Raji (cell line): Measurements from ENCODE around the gene TMC1.

Source experiments
- POLR2A ChIP-seq: IDR thresholded peaks from 2 replicates; pipeline ENCODE4 v1.6.1; 2011; ENCODE audit warnings: low read depth, low read length, control low read depth; ENCODE audit not compliant: insufficient read depth

The TMC1 gene

DNA sequence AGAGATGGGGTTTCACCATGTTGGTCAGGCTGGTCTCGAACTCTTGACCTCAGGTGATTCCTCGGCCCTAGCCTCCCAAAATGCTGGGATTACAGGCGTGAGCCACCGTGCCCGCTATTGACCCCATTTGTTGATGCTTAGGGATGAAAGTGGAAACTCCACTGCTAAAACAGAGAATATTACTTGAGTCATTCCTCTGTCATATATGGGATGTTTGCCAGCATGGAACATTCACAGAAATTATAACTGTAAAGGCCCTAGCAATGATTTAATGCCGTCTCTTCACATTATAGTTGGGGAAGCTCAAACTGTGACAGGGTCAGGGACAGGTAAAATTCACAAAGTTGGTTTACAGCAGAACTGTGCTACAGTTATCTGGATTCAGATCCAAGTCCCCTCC, 94.5 kb downstream of the TMC1 start:
- TF ChIP-seq POLR2A = no peak

DNA sequence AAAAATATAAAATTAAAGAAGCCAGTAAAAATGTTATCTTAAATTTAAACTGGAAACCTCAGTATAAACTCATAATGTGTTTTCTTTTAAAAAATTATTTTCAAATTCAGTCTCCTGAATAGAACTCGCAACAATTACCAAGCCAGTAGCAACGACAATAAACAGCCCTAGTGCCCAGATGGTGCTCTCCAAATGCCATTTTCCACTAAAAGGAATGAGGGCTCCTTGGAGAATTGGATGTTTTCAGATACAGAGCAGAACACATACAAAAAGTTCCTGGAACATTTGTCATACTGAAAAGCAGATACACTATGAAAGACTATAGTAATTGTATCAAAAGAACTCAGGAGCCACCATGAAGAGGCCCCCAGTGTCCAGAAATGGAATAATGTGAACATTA, 97.4 kb downstream of the TMC1 start:
- TF ChIP-seq POLR2A = no peak

DNA sequence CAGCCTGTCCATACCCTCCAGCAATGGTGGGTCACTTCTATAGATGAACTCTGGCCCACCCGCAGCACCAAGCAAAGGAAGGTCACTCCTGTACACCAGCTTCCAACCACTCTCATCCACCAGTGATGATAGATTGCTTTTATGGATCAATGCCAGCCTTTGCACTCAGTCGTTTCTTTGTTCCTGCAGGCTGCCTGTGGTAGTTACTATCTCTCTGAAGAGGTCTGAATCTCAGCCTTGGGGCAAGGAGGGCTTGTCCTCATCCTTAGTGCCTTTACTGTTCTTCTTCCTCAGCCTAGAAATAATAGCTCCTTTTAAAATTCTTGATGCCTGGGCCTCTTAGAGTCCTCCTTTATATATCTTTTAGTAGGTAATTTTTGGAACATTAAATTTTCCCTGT, 100.8 kb downstream of the TMC1 start:
- TF ChIP-seq POLR2A = no peak

DNA sequence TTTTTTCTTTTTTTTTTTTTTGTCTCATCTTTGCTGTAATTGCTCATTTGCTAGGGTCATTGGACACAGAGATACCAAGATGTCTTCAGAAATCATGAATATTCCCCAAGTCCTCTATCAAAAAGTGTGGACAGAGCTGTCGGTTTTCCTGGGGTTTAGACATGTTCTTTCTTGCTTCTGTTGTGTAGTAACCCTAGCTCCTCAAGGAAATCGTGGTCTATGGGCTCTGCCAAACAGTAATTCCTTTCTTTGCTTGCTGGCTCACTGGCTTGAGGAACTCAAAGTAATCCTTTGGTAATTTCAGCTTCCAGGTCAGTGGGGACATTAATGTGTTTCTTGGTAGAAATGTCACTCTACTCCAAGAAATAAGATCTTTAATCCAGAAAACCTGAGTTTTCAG, 101.7 kb downstream of the TMC1 start:
- no peak for TF ChIP-seq POLR2A

DNA sequence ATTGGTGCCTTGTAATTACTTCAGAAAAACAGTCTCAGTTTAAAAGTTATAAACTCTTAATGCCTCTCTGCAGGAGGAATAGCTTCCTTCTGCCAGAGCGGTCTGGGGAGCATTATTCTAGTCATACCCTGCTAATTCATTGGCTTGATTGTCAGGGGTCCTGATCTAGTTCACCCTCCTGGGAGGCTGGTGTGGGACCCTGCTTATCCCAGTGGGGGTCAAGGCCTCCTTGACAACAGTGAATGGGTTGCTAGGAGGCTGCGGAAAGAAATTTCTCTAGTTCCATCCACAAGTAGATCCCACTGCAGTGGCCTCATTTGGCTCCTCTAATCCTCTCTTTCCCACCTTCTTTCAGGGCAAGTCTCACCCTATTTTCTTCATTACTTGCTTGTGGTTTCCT, 105.7 kb downstream of the TMC1 start:
- TF ChIP-seq POLR2A = no peak

DNA sequence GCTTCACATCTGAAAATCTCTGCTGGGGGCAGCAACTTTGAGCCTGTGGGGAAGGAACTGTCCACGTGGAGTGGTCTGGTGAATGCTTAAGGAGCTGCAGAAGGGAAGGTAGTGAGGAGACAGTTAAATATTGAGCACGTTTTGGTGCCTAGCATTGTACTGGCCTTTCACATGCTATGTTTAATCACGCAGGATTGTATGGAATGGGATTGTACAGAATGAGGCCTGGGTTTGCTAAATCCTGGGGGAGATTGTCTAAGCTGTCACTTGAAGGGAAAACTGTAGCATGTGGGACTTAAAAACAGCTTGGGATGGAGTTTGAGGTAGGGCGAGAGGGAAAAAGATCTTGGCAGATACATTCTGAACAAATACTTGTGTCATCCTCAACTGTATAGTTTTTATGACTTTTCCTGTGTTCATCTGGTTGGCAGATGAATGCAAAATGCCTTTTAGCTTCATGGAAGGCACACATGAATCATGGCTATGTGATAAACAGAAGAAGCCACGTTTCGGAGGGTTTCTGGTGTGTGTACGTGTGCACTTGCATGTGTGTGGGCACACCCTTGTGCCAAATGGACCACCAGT, 106.6 kb downstream of the TMC1 start:
- TF ChIP-seq POLR2A = no peak

DNA sequence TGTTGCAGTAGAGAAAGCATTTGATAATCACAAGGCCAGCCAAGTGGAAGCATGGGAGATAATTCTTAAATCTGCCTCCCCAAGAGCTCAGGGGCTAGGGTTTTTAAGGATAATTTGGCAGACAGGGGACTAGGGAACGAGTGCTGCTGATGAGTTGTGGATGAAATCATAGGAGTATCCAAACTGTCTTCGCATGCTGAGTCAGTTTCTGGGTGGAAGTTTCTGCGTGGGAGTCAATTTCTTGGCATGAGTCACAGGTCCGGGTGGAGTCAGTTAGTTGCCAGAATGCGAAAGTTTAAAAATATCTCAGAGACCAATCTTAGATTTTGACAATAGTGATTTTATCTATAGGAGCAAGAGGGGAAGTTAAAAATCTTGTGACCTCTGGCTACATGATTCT, 112.6 kb downstream of the TMC1 start:
- TF ChIP-seq POLR2A = no peak

DNA sequence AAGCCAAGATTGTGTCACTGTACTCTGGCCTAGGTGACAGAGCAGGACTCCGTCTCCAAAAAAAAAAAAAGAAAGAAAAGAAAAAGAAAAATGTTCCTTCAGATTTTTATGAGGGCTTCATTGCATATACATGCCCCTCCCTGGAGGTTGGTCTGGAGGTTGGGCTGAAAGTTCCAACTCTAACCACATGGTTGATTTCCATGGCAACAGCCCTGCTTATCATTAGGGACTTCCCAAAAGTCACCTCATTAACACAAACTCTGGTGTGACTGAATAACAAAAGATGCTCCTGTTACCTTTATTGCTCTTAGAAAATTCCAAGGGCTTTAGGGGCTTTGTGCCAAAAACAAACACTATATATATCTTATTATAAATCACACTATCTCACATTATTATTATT, 113.8 kb downstream of the TMC1 start:
- no peak for TF ChIP-seq POLR2A

DNA sequence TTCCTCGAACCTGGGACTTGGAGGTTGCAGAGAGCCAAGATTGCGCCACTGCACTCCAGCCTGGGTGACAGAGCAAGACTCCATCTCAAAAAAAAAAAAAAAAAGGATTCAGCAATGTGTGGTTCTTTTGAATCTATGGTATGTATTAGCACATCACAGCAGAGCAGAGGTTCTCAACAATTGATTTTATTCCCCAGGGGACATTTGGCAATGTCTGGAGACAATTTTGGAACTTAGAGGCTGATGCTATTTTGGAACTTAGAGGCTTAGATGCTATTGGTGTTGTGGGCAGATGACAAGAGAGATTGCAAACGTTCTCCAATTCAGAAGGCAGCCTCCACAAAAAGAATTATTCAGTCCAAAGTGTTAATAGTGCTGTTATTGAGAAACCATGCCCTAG, 115.2 kb downstream of the TMC1 start:
- no peak for TF ChIP-seq POLR2A

DNA sequence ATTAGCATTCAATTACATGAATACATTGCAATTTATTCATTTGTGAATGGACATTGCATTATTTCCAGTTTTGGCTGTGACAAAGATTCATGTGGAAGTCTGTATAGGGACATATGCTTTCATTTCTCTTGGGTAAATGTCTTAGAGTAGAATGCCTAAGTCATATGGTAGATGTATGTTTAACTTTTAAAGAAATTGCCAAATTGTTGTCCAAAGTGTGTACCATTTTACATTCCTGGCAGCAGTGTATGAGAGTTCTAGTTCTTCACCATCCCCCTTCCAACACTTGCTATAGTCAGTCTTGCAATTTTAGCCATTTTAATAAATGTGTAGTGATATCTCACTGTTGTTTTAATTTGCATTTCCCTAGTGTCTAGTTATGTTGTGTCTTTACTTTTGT, 122.2 kb downstream of the TMC1 start:
- no peak for TF ChIP-seq POLR2A

DNA sequence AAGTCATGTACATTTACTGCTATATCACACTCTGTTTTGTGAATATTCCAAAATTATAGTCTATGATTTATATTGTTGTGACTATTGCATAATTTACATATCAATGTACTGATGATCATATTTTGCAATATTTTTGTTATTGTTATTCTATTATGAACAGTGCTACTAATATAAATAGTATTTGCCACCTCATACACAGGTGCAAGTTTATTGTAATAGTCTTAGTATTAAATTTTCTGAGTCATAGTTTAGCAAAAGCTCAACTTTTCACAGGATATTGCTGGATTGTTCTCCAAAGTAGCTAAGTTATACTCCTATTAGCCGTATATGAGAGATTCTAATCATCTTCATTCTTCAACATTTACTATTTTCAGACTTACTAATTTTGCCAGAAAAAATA, 124.7 kb downstream of the TMC1 start:
- no peak for TF ChIP-seq POLR2A

DNA sequence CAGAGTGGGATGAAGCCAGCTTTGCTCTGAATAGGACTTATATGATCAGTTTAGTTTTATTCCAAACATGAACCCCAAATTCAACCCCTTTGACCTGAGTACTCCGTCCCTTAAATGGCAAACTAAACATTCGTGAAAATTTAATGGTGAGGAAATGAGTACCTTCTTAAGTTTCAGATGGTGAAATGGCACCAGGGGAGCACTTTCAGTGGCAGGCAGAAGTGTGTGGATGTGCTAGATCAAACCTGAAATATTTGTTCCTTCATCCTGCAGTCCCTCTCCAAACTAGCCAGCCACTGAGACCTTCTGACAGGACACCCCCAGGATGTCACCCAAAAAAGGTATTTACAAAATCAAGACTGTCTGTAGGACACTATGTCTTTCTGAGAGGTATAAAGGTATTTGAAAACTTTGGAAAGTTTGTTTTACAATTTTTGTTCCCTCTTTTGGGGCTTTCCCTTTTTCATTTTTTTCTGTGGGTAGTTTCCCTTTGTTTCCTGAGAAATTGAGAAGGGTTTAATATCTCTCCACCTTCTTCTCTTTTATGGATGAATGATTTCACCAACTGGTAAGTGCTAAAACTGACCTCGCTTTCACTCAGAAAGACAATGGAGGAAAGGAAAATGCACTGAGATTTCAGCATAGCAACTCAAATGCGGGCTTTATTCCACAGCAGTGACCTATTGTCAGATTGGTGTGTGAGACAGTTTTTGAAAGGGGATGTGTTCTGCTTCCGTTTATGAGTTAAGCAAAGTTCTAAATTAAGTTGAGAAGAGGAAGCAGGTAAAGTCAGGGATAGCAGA, 127.1 kb downstream of the TMC1 start:
- no peak for TF ChIP-seq POLR2A

DNA sequence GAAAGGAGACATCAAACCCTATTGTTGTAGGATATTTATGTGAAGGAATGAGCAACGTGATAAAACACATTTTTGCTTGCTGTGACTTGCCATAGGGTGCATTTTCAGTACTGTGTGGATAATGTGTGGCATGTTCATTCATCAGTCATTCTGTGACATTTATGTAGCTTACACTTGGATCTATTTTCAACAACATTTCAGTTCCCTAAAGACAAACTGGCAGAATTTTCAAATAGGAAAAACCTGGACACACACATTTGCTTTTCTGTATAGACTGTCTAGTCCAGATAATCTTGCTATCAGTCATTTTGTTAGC, 127.7 kb downstream of the TMC1 start:
- no peak for TF ChIP-seq POLR2A

DNA sequence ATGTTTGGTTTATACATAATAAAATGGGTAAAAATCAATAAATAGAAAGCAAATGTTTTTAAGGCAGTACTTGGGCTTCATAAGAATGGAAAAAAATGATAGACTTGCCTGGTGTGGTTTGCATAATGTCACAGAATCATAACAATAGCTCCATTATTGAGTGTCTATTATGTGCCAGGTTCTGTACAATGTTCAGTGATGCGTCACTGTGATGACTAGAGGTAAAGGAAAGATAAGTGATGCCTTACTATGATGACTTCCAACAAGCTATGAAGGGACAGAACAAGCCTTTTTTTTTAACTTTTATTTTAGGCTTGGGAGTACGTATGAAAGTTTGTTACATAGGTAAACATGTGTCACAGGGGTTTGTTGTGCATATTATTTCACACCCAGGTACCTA, 128.8 kb downstream of the TMC1 start:
- no peak for TF ChIP-seq POLR2A

DNA sequence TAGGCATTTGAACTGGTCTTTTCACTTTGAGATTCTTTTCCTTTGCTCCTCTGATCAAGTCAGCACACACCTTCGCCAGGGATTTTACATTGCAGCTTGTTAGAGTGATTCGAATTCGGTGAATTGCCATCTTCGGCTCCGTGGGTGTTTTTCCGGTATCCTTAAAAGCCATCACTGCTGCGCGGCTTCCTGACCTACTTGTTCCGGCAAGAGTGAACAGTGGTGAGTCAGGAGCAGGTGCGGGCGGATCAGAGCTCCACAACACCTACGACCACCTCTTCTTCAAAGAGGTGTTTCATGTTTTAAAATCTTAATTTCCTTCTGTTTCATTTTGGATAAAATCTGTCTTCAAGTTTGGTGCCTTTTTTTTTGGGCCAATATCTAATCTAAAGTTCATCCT, 134.6 kb downstream of the TMC1 start:
- no peak for TF ChIP-seq POLR2A

DNA sequence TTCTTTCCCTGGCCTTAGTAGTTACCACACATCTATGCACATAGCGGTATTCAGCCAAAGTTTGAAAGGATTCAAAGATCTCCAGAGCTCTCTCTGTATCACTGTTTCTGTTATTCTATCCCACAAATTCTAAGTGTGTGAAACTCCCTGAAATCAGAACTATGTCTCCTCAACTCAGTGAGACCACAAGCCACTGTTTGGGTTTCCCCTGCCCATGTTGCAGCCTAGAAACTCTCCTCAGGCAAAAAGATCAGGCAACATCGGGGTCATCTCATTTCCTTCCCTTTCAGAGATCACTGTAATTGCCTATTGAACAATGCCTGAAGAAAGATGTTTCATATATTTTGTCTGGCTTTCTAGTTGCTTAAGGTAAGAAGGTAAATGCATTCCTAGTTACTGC, 135.6 kb downstream of the TMC1 start:
- no peak for TF ChIP-seq POLR2A

DNA sequence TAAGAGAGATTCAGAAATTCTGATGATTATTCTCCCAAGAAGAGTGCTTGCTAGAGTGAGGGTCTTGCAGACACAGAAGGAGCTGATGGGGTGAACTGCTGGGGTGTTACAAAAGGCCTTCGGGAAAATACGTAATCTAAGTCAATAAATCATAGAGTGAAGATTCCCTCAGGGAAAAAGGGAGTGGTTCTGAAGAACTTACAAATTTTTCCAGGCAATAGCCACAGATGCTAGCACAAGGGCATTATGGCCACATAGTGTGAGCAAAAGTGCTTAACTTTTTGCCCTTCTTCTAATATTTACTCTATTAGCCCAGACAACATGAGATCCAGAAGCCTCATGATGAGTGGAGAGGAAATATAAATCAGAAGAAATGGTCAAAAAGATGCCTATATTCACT, 137.3 kb downstream of the TMC1 start:
- no peak for TF ChIP-seq POLR2A

DNA sequence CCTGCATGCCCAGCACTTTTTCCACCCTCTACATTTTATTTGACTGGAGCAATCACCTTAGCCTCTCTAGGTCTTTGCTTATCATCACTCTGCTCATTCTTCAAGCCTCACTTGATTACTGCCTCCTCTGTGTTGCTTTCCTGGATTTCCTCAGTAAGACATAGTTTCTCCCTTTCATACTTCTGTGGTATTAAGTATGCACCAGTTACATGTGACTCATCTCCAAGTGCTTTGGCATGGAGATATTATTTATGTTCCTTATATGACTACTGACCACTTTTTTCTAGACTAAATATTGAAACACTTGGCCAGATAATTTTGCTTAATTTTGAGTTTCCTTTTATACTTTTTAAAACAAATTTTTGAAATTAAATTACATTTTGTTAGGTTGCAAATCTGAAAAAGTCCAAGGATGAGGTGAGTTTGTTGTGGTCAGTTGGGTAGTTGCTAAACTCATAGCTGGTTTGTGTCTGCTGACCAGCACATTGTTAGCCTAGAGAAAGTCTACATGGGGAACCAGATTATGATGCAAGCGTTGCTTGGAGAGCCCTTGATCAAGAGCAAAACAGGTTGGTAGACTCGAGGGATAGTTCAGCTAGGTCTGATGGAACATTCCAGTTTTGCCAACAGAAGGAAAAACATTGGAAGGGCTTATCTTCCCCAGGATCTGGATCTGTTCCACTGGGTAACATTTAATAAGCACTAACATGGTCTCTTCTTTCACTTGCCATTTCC, 140.2 kb downstream of the TMC1 start:
- TF ChIP-seq POLR2A = no peak
